Measurements from ENCODE around the gene ICAM1. TPM values are rescaled to one million over a fixed set of nuclear protein-coding genes. Genes with fewer than 3 reads are reported as not detected.

The ICAM1 gene
- total RNA-seq, 1 experiment from 2014 or later: 136 TPM

DNA sequence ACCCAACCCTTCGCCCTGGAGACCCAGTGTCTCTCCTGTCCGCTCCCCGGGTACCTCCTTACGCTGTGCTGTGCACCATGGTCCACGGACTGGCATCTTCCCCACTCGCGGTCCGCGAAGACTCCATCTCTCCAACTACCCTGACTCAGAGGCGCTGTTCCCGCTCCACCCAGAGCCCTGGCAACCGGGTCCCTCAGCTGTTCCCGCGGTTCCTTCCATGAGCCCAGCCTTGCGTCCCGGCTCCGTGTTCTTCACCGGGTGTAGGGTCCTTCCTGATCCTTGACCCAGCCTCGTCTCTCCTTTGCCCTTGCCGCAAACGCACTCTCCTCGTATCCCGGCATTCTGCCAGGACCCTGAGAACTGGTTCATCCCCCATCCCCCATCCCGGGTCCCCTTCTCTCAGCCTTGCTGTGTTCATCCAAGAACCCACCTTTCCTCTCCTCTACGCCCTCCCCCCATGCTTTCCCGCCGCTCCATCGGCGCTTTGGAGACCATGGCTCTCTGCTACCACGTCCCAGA, 19.5 kb downstream of the ICAM1 start:
- H3K4me1 ChIP-seq (ENCODE audit: control insufficient read depth, insufficient read depth, low read length): peaks cover 14% of the 10 kb centered on the region; the same call in 1 of the 2 replicates
- H3K9me3 ChIP-seq (ENCODE audit: control insufficient read depth, insufficient read depth, low read depth, low read length): no peaks in the 10 kb centered on the region
- intact Hi-C loops (cut with micrococcal nuclease; ENCODE audit: unreplicated experiment) (no loop called here), in situ Hi-C loops (cut with HindIII; ENCODE audit: low pct_unique_long_range_greater_than_20kb, low sequenced_read_pairs) (no loop called here)
- H3K4me3 ChIP-seq (ENCODE audit: low read depth in 2 of 2, low read length in 2 of 2): peak overlapping the region; percentile 53 to 79
- H3K27me3 ChIP-seq (ENCODE audit: control insufficient read depth, insufficient read depth, low read length): no peaks in the 10 kb centered on the region
- ChIA-PET POLR2A (interaction anchor here (0.6 to 2.6 kb wide), 3 partner anchors 19 to 99 kb away, joined by 3 to 11 read pairs (median 6); partner anchors contain the start of gene ICAM1), CTCF (interaction anchor here (0.9 kb wide), 1 partner anchor 31 kb away, joined by 6 read pairs; no protein-coding TSS in a partner anchor)
- no peak for ATAC-seq
- H3K36me3 ChIP-seq (ENCODE audit: control insufficient read depth, insufficient read depth, low read length): no peaks in the 10 kb centered on the region
- TSS peak; percentile 76 for BruUV-seq (replicated peaks)
- TF ChIP-seq SIN3A (IDR thresholded peaks at IDR 0.05; ENCODE audit: borderline replicate concordance, insufficient read depth, low read depth, low read length) (no peak), POLR2AphosphoS5 (IDR thresholded peaks at IDR 0.05; ENCODE audit: low read depth, low read length) (no peak), CTCF (IDR thresholded peaks at IDR 0.05) (no peak)
- TF ChIP-seq, protein P1, sequence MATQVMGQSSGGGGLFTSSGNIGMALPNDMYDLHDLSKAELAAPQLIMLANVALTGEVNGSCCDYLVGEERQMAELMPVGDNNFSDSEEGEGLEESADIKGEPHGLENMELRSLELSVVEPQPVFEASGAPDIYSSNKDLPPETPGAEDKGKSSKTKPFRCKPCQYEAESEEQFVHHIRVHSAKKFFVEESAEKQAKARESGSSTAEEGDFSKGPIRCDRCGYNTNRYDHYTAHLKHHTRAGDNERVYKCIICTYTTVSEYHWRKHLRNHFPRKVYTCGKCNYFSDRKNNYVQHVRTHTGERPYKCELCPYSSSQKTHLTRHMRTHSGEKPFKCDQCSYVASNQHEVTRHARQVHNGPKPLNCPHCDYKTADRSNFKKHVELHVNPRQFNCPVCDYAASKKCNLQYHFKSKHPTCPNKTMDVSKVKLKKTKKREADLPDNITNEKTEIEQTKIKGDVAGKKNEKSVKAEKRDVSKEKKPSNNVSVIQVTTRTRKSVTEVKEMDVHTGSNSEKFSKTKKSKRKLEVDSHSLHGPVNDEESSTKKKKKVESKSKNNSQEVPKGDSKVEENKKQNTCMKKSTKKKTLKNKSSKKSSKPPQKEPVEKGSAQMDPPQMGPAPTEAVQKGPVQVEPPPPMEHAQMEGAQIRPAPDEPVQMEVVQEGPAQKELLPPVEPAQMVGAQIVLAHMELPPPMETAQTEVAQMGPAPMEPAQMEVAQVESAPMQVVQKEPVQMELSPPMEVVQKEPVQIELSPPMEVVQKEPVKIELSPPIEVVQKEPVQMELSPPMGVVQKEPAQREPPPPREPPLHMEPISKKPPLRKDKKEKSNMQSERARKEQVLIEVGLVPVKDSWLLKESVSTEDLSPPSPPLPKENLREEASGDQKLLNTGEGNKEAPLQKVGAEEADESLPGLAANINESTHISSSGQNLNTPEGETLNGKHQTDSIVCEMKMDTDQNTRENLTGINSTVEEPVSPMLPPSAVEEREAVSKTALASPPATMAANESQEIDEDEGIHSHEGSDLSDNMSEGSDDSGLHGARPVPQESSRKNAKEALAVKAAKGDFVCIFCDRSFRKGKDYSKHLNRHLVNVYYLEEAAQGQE (IDR thresholded peaks at IDR 0.05; ENCODE audit: insufficient read depth in 1 of 2, low read depth in 2 of 2, low read length in 1 of 2): no peak
- no peak for DNase-seq (ENCODE audit: low read depth, low spot score)
- peak overlapping the region; percentile 79 for H3K27ac ChIP-seq (ENCODE audit: low read length)

- ATAC-seq: peak; percentile 57
- intact Hi-C loops (cut with micrococcal nuclease; ENCODE audit: unreplicated experiment): no loop called here
- H3K4me3 ChIP-seq (ENCODE audit: low read depth in 2 of 2, low read length in 2 of 2): peak overlapping the region; percentile 53 to 79
- peaks cover 11% of the 10 kb centered on the region; the same call in 1 of the 2 replicates for H3K4me1 ChIP-seq (ENCODE audit: control insufficient read depth, insufficient read depth, low read length)
- no peaks in the 10 kb centered on the region for H3K27me3 ChIP-seq (ENCODE audit: control insufficient read depth, insufficient read depth, low read length)
- no peak for DNase-seq (ENCODE audit: low read depth, low spot score)
- no peaks in the 10 kb centered on the region for H3K9me3 ChIP-seq (ENCODE audit: control insufficient read depth, insufficient read depth, low read depth, low read length)
- TF ChIP-seq SIN3A (IDR thresholded peaks at IDR 0.05; ENCODE audit: borderline replicate concordance, insufficient read depth, low read depth, low read length) (0 out of 2 replicates have a peak, but pooled peaks have one; percentile 27), CTCF (IDR thresholded peaks at IDR 0.05) (no peak)
- ChIA-PET POLR2A (interaction anchor here (0.6 to 2.6 kb wide), 3 partner anchors 20 to 88 kb away, joined by 3 to 11 read pairs (median 4); partner anchors contain the start of gene ICAM1), CTCF (interaction anchor here (0.7 kb wide), 1 partner anchor 686 kb away, joined by 5 read pairs; no protein-coding TSS in a partner anchor)
- peak overlapping the region; percentile 79 for H3K27ac ChIP-seq (ENCODE audit: low read length)
- BruUV-seq (replicated peaks): no TSS peak
- in situ Hi-C loops (cut with HindIII; ENCODE audit: low pct_unique_long_range_greater_than_20kb, low sequenced_read_pairs): no loop called here
- no peaks in the 10 kb centered on the region for H3K36me3 ChIP-seq (ENCODE audit: control insufficient read depth, insufficient read depth, low read length)
These were observed 20.1 kb downstream of the ICAM1 start for GRCh38 chr19:10290876-10291553.

Measured in Panc1 (cell line).